ENCODE measurements around the gene HS3ST5.

HS3ST5 gene

GRCh38 chr6:114144887-114145851 is 197.7 kb downstream of the HS3ST5 start:
- DNase-seq, result no peak

GRCh38 chr6:114142258-114142657 is 200.6 kb downstream of the HS3ST5 start:
- DNase-seq, result no peak

GRCh38 chr6:114140416-114140815 is 202.4 kb downstream of the HS3ST5 start:
- DNase-seq, result no peak

- no peak for DNase-seq
These were observed 204.1 kb downstream of the HS3ST5 start for GRCh38 chr6:114138577-114139248.

- DNase-seq, result no peak
These were observed 207.4 kb downstream of the HS3ST5 start for GRCh38 chr6:114135363-114135971.

- DNase-seq, result no peak
These were observed 209.0 kb downstream of the HS3ST5 start for GRCh38 chr6:114133816-114134215.

GRCh38 chr6:114131945-114132344 is 210.9 kb downstream of the HS3ST5 start:
- no peak for DNase-seq

- no peak for DNase-seq
These were observed 217.2 kb downstream of the HS3ST5 start for GRCh38 chr6:114125576-114125975.

GRCh38 chr6:114121913-114122662 is 220.7 kb downstream of the HS3ST5 start:
- DNase-seq, result no peak

- DNase-seq, result no peak
These were observed 223.8 kb downstream of the HS3ST5 start for GRCh38 chr6:114119056-114119455.

- DNase-seq, result no peak
These were observed 227.2 kb downstream of the HS3ST5 start for GRCh38 chr6:114115652-114116051.

- DNase-seq, result peak; percentile 34 to 43
These were observed 234.5 kb downstream of the HS3ST5 start for GRCh38 chr6:114108119-114109002.

- no peak for DNase-seq
These were observed 236.8 kb downstream of the HS3ST5 start for GRCh38 chr6:114106020-114106419.

GRCh38 chr6:114101255-114101654 is 241.6 kb downstream of the HS3ST5 start:
- DNase-seq, result no peak

- no peak for DNase-seq
These were observed 242.4 kb downstream of the HS3ST5 start for GRCh38 chr6:114100215-114100994.

GRCh38 chr6:114096561-114097172 is 246.2 kb downstream of the HS3ST5 start:
- peak; percentile 1 to 9 for DNase-seq

- no peak for DNase-seq
These were observed 249.9 kb downstream of the HS3ST5 start for GRCh38 chr6:114092943-114093342.

- DNase-seq, result no peak
These were observed 252.2 kb downstream of the HS3ST5 start for GRCh38 chr6:114090626-114091025.

- no peak for DNase-seq
These were observed 255.3 kb downstream of the HS3ST5 start for GRCh38 chr6:114087496-114087895.

GRCh38 chr6:114085211-114085610 is 257.6 kb downstream of the HS3ST5 start:
- no peak for DNase-seq
